Natural killer cell (primary cell): ENCODE measurements around the gene PARD6B. TPM values are rescaled to one million over a fixed set of nuclear protein-coding genes. Genes with fewer than 3 reads are reported as not detected.

Experiments
- ATAC-seq, 3 donors: fragments of 150-1000 bp in 2 of 3; fragments of 200-7000 bp in 1 of 3; cut with Tn5 transposase; 1 replicate in 1 of 3; 2 replicates in 2 of 3; pipeline ENCODE4 v1.10.0; 2021; ENCODE audit warnings: mild to moderate bottlenecking in 2 of 3, moderate library complexity in 2 of 3
- DNase-seq, 2 donors: peaks; one replicate each; pipeline versions ENCODE4 v3.0.0 to v3.0.0-alpha.2; 2013 to 2021; ENCODE audit warnings: mixed read lengths in 1 of 2
- H3K27ac ChIP-seq: one replicate; pipeline ENCODE4 v1.5.1; 2013; ENCODE audit warnings: mild to moderate bottlenecking, low read length
- H3K27me3 ChIP-seq: one replicate; pipeline ENCODE4 v1.6.1; 2013; ENCODE audit warnings: low read length; ENCODE audit not compliant: control insufficient read depth, insufficient read depth
- H3K36me3 ChIP-seq: one replicate; pipeline ENCODE4 v1.6.1; 2013; ENCODE audit warnings: low read length; ENCODE audit not compliant: control insufficient read depth, insufficient read depth
- H3K4me1 ChIP-seq: one replicate; pipeline ENCODE4 v1.6.1; 2013; ENCODE audit warnings: low read length; ENCODE audit not compliant: control insufficient read depth, insufficient read depth
- H3K4me3 ChIP-seq: one replicate; pipeline ENCODE4 v1.5.1; 2013; ENCODE audit warnings: low read length
- H3K9me3 ChIP-seq: one replicate; pipeline ENCODE4 v1.6.1; 2013; ENCODE audit warnings: low read length; ENCODE audit not compliant: control insufficient read depth, insufficient read depth
- H3K27ac Mint-ChIP-seq, 2 donors: one replicate each; pipeline ENCODE4 v1.8.0; 2022; ENCODE audit warnings: mild to moderate bottlenecking in 2 of 2, mixed read lengths in 2 of 2, moderate library complexity in 1 of 2
- H3K27me3 Mint-ChIP-seq, 2 donors: one replicate each; pipeline ENCODE4 v1.8.0; 2022; ENCODE audit warnings: low read depth in 2 of 2, mixed read lengths in 2 of 2
- H3K36me3 Mint-ChIP-seq: one replicate; pipeline ENCODE4 v1.8.0; 2022; ENCODE audit warnings: mixed read lengths
- H3K4me1 Mint-ChIP-seq, 2 donors: one replicate each; pipeline ENCODE4 v1.8.0; 2022; ENCODE audit warnings: mixed read lengths in 2 of 2
- H3K4me3 Mint-ChIP-seq: one replicate; pipeline ENCODE4 v1.8.0; 2022; ENCODE audit warnings: mild to moderate bottlenecking, moderate library complexity, mixed read lengths
- H3K9me3 Mint-ChIP-seq, 2 donors: one replicate each; pipeline ENCODE4 v1.8.0; 2022; ENCODE audit warnings: mixed read lengths in 2 of 2
- WGBS: methylation state at CpG from one replicate; pipeline ENCODE4 v1.1.7; 2013; ENCODE audit warnings: missing lambda C conversion rate; ENCODE audit not compliant: insufficient coverage; 5-methylcytosine and 5-hydroxymethylcytosine counted together
- intact Hi-C: fragments of 100-400 bp; cut with micrococcal nuclease; formaldehyde crosslinking; loops from one replicate; pipeline ENCODE4 v1.14.2; 2022
- total RNA-seq, 4 donors: library from RNA; stranded (reverse); fragments of 120-200 nt in 1 of 4; gene quantifications; one replicate each; pipeline versions ENCODE4 v1.2.3 to v1.2.4, GENCODE V29; 2013 to 2022
- TF ChIP-seq, protein P1 (sequence below): fragments of 200-600 bp; IDR thresholded peaks from one replicate; pipeline ENCODE4 v1.8.0; 2022; ENCODE audit warnings: antibody characterized with exemption

Gene PARD6B
- total RNA-seq, 3 donors from 2014 or later (not counting 1 experiment from before 2014, with no cell fraction given), result 1.5 to 5.0 (median 4.1) TPM

DNA sequence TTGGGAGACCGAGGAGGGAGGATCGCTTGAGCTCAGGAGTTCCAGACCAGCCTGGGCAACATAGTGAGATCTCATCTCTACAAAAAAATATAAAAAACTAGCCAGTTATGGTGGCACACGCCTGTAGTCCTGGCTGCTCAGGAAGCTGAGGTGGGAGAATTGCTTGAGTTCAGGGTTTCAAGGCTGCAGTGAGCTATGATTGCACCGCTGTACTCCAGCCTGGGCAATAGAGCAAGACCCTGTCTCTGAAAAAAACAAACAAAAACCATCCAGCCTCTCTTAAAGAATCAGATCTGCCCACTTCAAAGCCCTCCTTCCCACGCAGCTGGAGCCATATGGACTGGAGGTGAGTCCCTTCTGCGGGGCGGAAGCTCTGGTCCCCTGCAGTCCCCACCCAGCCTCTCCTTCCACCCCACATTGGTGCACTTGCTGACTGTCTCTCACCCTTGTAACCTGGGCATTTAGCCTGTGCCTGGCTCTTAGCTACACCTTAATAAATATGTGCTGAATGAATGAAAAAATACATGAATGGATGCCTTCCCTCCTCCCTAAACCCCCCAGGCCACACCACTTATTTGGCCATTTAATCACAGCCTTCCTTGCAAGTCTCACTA lies 7.2 kb upstream of the PARD6B start:
- TF ChIP-seq, protein P1, sequence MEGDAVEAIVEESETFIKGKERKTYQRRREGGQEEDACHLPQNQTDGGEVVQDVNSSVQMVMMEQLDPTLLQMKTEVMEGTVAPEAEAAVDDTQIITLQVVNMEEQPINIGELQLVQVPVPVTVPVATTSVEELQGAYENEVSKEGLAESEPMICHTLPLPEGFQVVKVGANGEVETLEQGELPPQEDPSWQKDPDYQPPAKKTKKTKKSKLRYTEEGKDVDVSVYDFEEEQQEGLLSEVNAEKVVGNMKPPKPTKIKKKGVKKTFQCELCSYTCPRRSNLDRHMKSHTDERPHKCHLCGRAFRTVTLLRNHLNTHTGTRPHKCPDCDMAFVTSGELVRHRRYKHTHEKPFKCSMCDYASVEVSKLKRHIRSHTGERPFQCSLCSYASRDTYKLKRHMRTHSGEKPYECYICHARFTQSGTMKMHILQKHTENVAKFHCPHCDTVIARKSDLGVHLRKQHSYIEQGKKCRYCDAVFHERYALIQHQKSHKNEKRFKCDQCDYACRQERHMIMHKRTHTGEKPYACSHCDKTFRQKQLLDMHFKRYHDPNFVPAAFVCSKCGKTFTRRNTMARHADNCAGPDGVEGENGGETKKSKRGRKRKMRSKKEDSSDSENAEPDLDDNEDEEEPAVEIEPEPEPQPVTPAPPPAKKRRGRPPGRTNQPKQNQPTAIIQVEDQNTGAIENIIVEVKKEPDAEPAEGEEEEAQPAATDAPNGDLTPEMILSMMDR, result no peak
- WGBS, result 89% methylated on average over 7 of the region's 7 CpGs
- no peak overlapping the region for H3K4me3 Mint-ChIP-seq
- Histone ChIP-seq H3K4me3 (no peak overlapping the region), H3K4me1 (no peaks in the 10 kb centered on the region), H3K27me3 (no peaks in the 10 kb centered on the region), H3K36me3 (no peaks in the 10 kb centered on the region), H3K9me3 (no peaks in the 10 kb centered on the region), H3K27ac (no peak overlapping the region)
- H3K36me3 Mint-ChIP-seq, result no peaks in the 10 kb centered on the region
- H3K9me3 Mint-ChIP-seq, result no peaks in the 10 kb centered on the region
- peaks cover 0 to 6% of the 10 kb centered on the region in 2 donors for H3K27me3 Mint-ChIP-seq
- intact Hi-C loops, result no loop called here
- DNase-seq (no peak), ATAC-seq (no peak)
- no peak overlapping the region for H3K27ac Mint-ChIP-seq
- no peaks in the 10 kb centered on the region for H3K4me1 Mint-ChIP-seq

DNA sequence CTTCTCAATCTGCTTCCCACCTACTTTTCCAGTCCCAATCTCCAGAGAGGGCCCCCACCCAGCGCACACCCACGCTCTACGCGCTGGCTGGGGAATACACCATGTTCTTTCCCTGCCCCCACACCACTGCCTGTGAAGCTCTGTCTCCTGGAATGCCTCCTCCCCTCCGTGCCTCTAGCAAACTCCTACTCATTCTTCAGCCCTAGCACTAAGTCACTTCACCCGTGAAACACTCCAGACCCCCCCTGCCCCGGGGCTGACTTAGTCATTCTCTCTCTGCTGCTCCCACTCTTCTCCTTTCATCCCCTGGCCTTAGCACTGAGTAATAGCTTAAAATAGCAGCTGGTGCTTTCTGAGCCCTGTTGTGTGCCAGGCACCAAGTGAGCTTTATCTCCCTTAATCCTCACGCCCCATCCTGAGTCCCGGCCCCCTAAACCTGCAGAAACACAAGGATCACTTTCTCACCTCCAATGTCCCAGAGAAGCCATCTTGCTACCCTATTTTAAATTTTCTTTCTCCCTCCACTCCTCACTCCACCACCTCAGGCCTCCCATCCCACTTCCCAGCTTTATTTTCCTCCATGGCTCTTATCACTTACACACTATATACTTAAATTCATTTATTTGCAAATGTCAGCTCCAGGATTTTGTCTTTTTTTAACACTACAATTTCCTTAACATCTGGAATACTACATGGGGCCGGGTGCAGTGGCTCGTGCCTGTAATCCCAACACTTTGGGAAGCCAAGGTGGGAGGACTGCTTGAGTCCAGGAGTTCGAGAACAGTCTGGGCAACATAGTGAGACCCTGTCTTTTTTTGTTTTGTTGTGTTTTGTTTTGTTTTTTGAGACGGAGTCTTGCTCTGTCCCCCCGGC lies 6.3 kb upstream of the PARD6B start:
- Histone ChIP-seq H3K4me1 (no peaks in the 10 kb centered on the region), H3K36me3 (no peaks in the 10 kb centered on the region), H3K9me3 (no peaks in the 10 kb centered on the region), H3K4me3 (no peak overlapping the region), H3K27ac (no peak overlapping the region), H3K27me3 (no peaks in the 10 kb centered on the region)
- 84% methylated on average over 14 of the region's 14 CpGs for WGBS
- ATAC-seq (no peak), DNase-seq (no peak)
- peaks cover 0 to 6% of the 10 kb centered on the region in 2 donors for H3K27me3 Mint-ChIP-seq
- no peak overlapping the region for H3K27ac Mint-ChIP-seq
- TF ChIP-seq, protein P1, result no peak
- no peaks in the 10 kb centered on the region for H3K9me3 Mint-ChIP-seq
- no peak overlapping the region for H3K4me3 Mint-ChIP-seq
- peaks cover 0 to under 1% of the 10 kb centered on the region in 2 donors for H3K4me1 Mint-ChIP-seq
- intact Hi-C loops, result no loop called here
- H3K36me3 Mint-ChIP-seq, result no peaks in the 10 kb centered on the region

DNA sequence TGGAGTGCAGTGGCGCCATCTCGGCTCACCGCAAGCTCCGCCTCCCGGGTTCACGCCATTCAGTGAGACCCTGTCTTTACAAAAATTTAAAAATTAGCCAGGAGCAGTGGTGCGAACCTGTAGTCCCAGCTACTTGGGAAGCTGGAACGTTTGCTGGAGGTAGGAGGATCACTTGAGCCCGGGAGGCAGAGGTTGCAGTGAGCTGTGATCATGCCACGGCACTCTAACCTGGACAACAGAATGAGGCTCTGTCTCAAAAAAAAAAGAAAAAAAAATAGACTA lies 5.7 kb upstream of the PARD6B start:
- peaks cover 0 to 6% of the 10 kb centered on the region in 2 donors for H3K4me1 Mint-ChIP-seq
- H3K4me3 Mint-ChIP-seq, result no peak overlapping the region
- H3K9me3 Mint-ChIP-seq, result no peaks in the 10 kb centered on the region
- no peak overlapping the region for H3K4me3 ChIP-seq
- no peaks in the 10 kb centered on the region for H3K9me3 ChIP-seq
- H3K36me3 ChIP-seq, result no peaks in the 10 kb centered on the region
- peaks cover 6% of the 10 kb centered on the region for H3K4me1 ChIP-seq
- no peaks in the 10 kb centered on the region for H3K36me3 Mint-ChIP-seq
- H3K27me3 ChIP-seq, result no peaks in the 10 kb centered on the region
- ATAC-seq (no peak), DNase-seq (no peak)
- 94% methylated on average over 10 of the region's 10 CpGs for WGBS
- H3K27me3 Mint-ChIP-seq, result peaks cover 0 to 6% of the 10 kb centered on the region in 2 donors
- H3K27ac ChIP-seq, result no peak overlapping the region
- H3K27ac Mint-ChIP-seq, result no peak overlapping the region
- TF ChIP-seq, protein P1, result no peak
- intact Hi-C loops, result no loop called here
